Activated B cell treated with CpG ODN at 0.5 μM for 24 hours (primary cell): ENCODE results near the gene ZNF594. TPM values are rescaled to one million over a fixed set of nuclear protein-coding genes. Genes with fewer than 3 reads are reported as not detected.

Experiments
- ATAC-seq: fragments of 200-7000 bp; cut with Tn5 transposase; one replicate; pipeline ENCODE4 v1.10.0; 2021; ENCODE audit warnings: low read depth, mild to moderate bottlenecking, moderate library complexity
- CTCF ChIA-PET: fragments of 350-600 bp; sonication (Branson Sonifier 250); formaldehyde crosslinking; loops from one replicate; lab custom pipeline; 2021; ENCODE audit warnings: antibody characterized with exemption; lab: Charles Lee
- POLR2A ChIA-PET: fragments of 350-600 bp; sonication (Branson Sonifier 250); formaldehyde crosslinking; loops from one replicate; lab custom pipeline; 2021; ENCODE audit warnings: antibody characterized with exemption; lab: Charles Lee
- DNase-seq: peaks from one replicate; pipeline ENCODE4 v3.0.0; 2022
- H3K27ac Mint-ChIP-seq: one replicate; pipeline ENCODE4 v1.8.0; 2020; ENCODE audit warnings: mixed read lengths
- H3K27me3 Mint-ChIP-seq: one replicate; pipeline ENCODE4 v1.8.0; 2021; ENCODE audit warnings: mixed read lengths
- H3K36me3 Mint-ChIP-seq: one replicate; pipeline ENCODE4 v1.8.0; 2021; ENCODE audit warnings: low read depth, mixed read lengths
- H3K4me1 Mint-ChIP-seq: one replicate; pipeline ENCODE4 v1.8.0; 2021; ENCODE audit warnings: mixed read lengths
- H3K4me3 Mint-ChIP-seq: one replicate; pipeline ENCODE4 v1.8.0; 2020; ENCODE audit warnings: mild to moderate bottlenecking, mixed read lengths
- H3K9me3 Mint-ChIP-seq: one replicate; pipeline ENCODE4 v1.8.0; 2020; ENCODE audit warnings: mixed read lengths
- intact Hi-C: fragments of 100-400 bp; cut with micrococcal nuclease; formaldehyde crosslinking; loops from one replicate; pipeline ENCODE4 v1.15.1; 2024
- total RNA-seq: library from RNA; stranded (reverse); gene quantifications from 2 replicates; pipeline ENCODE4 v1.2.3, GENCODE V29; 2022
- TF ChIP-seq, protein P1 (sequence below): fragments of 200-600 bp; IDR thresholded peaks from one replicate; pipeline ENCODE4 v1.8.0; 2022; ENCODE audit warnings: antibody characterized with exemption, mild to moderate bottlenecking

ZNF594 gene
- total RNA-seq, 1 donor from 2014 or later = 26.8 TPM

- intact Hi-C loops = no loop called here
- H3K27ac Mint-ChIP-seq = peak overlapping the region; percentile 78
- peaks cover 2% of the 10 kb centered on the region for H3K9me3 Mint-ChIP-seq
- H3K27me3 Mint-ChIP-seq = no peaks in the 10 kb centered on the region
- DNase-seq (no peak), ATAC-seq (no peak)
- H3K4me3 Mint-ChIP-seq = no peak overlapping the region
- POLR2A ChIA-PET = interaction anchor here (1.1 to 1.5 kb wide), 2 partner anchors 9 to 22 kb away, joined by 3 to 8 read pairs; no protein-coding TSS in a partner anchor
- peaks cover 60% of the 10 kb centered on the region for H3K4me1 Mint-ChIP-seq
- TF ChIP-seq, protein P1, sequence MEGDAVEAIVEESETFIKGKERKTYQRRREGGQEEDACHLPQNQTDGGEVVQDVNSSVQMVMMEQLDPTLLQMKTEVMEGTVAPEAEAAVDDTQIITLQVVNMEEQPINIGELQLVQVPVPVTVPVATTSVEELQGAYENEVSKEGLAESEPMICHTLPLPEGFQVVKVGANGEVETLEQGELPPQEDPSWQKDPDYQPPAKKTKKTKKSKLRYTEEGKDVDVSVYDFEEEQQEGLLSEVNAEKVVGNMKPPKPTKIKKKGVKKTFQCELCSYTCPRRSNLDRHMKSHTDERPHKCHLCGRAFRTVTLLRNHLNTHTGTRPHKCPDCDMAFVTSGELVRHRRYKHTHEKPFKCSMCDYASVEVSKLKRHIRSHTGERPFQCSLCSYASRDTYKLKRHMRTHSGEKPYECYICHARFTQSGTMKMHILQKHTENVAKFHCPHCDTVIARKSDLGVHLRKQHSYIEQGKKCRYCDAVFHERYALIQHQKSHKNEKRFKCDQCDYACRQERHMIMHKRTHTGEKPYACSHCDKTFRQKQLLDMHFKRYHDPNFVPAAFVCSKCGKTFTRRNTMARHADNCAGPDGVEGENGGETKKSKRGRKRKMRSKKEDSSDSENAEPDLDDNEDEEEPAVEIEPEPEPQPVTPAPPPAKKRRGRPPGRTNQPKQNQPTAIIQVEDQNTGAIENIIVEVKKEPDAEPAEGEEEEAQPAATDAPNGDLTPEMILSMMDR = no peak
- H3K36me3 Mint-ChIP-seq = peaks cover 26% of the 10 kb centered on the region
- CTCF ChIA-PET = interaction anchor here (12.3 kb wide), 1 partner anchor 34 kb away, joined by 127 read pairs; the partner anchor contains the start of gene SCIMP
These were observed 11.7 kb upstream of the ZNF594 start for GRCh38 chr17:5203178-5203907.

GRCh38 chr17:5201011-5201410, 9.3 kb upstream of the ZNF594 start:
- POLR2A ChIA-PET = interaction anchor here (0.6 to 4.7 kb wide), 5 partner anchors 9 to 26 kb away, joined by 3 to 46 read pairs (median 4); partner anchors contain the start of gene ZNF594
- no peaks in the 10 kb centered on the region for H3K27me3 Mint-ChIP-seq
- intact Hi-C loops = no loop called here

GRCh38 chr17:5200360-5200759, 8.7 kb upstream of the ZNF594 start:
- Mint-ChIP-seq H3K36me3 (peaks cover 17% of the 10 kb centered on the region), H3K27ac (peak overlapping the region; percentile 83), H3K9me3 (peaks cover 2% of the 10 kb centered on the region), H3K4me1 (peaks cover 60% of the 10 kb centered on the region), H3K4me3 (no peak overlapping the region), H3K27me3 (no peaks in the 10 kb centered on the region)
- TF ChIP-seq, protein P1 = no peak
- CTCF ChIA-PET = interaction anchor here (12.3 kb wide), 1 partner anchor 37 kb away, joined by 127 read pairs; the partner anchor contains the start of gene SCIMP
- intact Hi-C loops = no loop called here
- POLR2A ChIA-PET = interaction anchor here (0.7 to 4.7 kb wide), 4 partner anchors 10 to 212 kb away, joined by 3 to 46 read pairs (median 4); no protein-coding TSS in a partner anchor
- DNase-seq (no peak), ATAC-seq (peak; percentile 23)

More at GRCh38 chr17:5201011-5201410, 9.3 kb upstream of the ZNF594 start:
- Mint-ChIP-seq H3K4me1 (peaks cover 62% of the 10 kb centered on the region), H3K27ac (peak overlapping the region; percentile 78), H3K4me3 (no peak overlapping the region), H3K9me3 (peaks cover 2% of the 10 kb centered on the region), H3K36me3 (peaks cover 17% of the 10 kb centered on the region)
- DNase-seq (no peak), ATAC-seq (no peak)
- CTCF ChIA-PET = interaction anchor here (1.4 to 12.3 kb wide), 2 partner anchors 10 to 36 kb away, joined by 3 to 127 read pairs; partner anchors contain the start of gene SCIMP
- TF ChIP-seq, protein P1 = no peak

DNA sequence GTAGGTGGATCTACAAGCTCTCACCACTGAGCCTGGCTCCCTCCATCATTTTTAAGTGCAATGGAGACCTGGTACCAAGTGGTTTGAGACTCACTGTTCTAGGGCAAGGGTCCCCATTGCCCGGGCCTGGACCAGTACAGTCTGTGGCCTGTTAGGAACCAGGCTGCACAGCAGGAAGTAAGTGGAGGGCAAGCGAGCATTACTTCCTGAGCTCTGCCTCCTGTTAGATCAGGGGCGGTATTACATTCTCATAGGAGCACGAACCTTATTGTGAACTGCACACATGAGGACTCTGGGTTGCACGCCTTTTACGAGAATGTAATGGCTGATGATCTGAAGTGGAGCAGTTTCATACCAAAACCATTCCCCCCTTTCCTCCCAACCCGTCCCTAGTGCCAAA, 6.8 kb upstream of the ZNF594 start:
- CTCF ChIA-PET = interaction anchor here (0.8 to 12.3 kb wide), 11 partner anchors 16 to 241 kb away, joined by 3 to 127 read pairs (median 5); partner anchors contain the start of genes C1QBP and SCIMP
- peak overlapping the region; percentile 41 for H3K4me3 Mint-ChIP-seq

More for the DNA sequence above, 6.8 kb upstream of the ZNF594 start:
- Mint-ChIP-seq H3K4me1 (peaks cover 54% of the 10 kb centered on the region), H3K27me3 (no peaks in the 10 kb centered on the region), H3K27ac (peak overlapping the region; percentile 82), H3K36me3 (peaks cover 8% of the 10 kb centered on the region), H3K9me3 (peaks cover 2% of the 10 kb centered on the region)
- POLR2A ChIA-PET = interaction anchor here (0.5 to 4.7 kb wide), 15 partner anchors 12 to 221 kb away, joined by 3 to 46 read pairs (median 5); partner anchors contain the start of genes NUP88, RABEP1, RPAIN and SCIMP
- ATAC-seq (peak; percentile 74), DNase-seq (no peak)
- intact Hi-C loops = loop anchor here (1.0 to 10.0 kb wide), 2 partner anchors 12 to 166 kb away; no protein-coding TSS in a partner anchor
- TF ChIP-seq, protein P1 = no peak
